Natural killer cell (primary cell): ENCODE data around the gene PSMD12. TPM values are rescaled to one million over a fixed set of nuclear protein-coding genes. Genes with fewer than 3 reads are reported as not detected.

ENCODE experiments used
- ATAC-seq, 3 donors: fragments of 150-1000 bp in 2 of 3; fragments of 200-7000 bp in 1 of 3; cut with Tn5 transposase; 1 replicate in 1 of 3; 2 replicates in 2 of 3; pipeline ENCODE4 v1.10.0; 2021; ENCODE audit warnings: mild to moderate bottlenecking in 2 of 3, moderate library complexity in 2 of 3
- DNase-seq, 2 donors: peaks; one replicate each; pipeline versions ENCODE4 v3.0.0 to v3.0.0-alpha.2; 2013 to 2021; ENCODE audit warnings: mixed read lengths in 1 of 2
- H3K27ac ChIP-seq: one replicate; pipeline ENCODE4 v1.5.1; 2013; ENCODE audit warnings: mild to moderate bottlenecking, low read length
- H3K27me3 ChIP-seq: one replicate; pipeline ENCODE4 v1.6.1; 2013; ENCODE audit warnings: low read length; ENCODE audit not compliant: control insufficient read depth, insufficient read depth
- H3K36me3 ChIP-seq: one replicate; pipeline ENCODE4 v1.6.1; 2013; ENCODE audit warnings: low read length; ENCODE audit not compliant: control insufficient read depth, insufficient read depth
- H3K4me1 ChIP-seq: one replicate; pipeline ENCODE4 v1.6.1; 2013; ENCODE audit warnings: low read length; ENCODE audit not compliant: control insufficient read depth, insufficient read depth
- H3K4me3 ChIP-seq: one replicate; pipeline ENCODE4 v1.5.1; 2013; ENCODE audit warnings: low read length
- H3K9me3 ChIP-seq: one replicate; pipeline ENCODE4 v1.6.1; 2013; ENCODE audit warnings: low read length; ENCODE audit not compliant: control insufficient read depth, insufficient read depth
- H3K27ac Mint-ChIP-seq, 2 donors: one replicate each; pipeline ENCODE4 v1.8.0; 2022; ENCODE audit warnings: mild to moderate bottlenecking in 2 of 2, mixed read lengths in 2 of 2, moderate library complexity in 1 of 2
- H3K27me3 Mint-ChIP-seq, 2 donors: one replicate each; pipeline ENCODE4 v1.8.0; 2022; ENCODE audit warnings: low read depth in 2 of 2, mixed read lengths in 2 of 2
- H3K36me3 Mint-ChIP-seq: one replicate; pipeline ENCODE4 v1.8.0; 2022; ENCODE audit warnings: mixed read lengths
- H3K4me1 Mint-ChIP-seq, 2 donors: one replicate each; pipeline ENCODE4 v1.8.0; 2022; ENCODE audit warnings: mixed read lengths in 2 of 2
- H3K4me3 Mint-ChIP-seq: one replicate; pipeline ENCODE4 v1.8.0; 2022; ENCODE audit warnings: mild to moderate bottlenecking, moderate library complexity, mixed read lengths
- H3K9me3 Mint-ChIP-seq, 2 donors: one replicate each; pipeline ENCODE4 v1.8.0; 2022; ENCODE audit warnings: mixed read lengths in 2 of 2
- CTCF ChIP-seq: fragments of 200-600 bp; IDR thresholded peaks from one replicate; pipeline ENCODE4 v1.8.0; 2022; ENCODE audit warnings: antibody characterized with exemption
- WGBS: methylation state at CpG from one replicate; pipeline ENCODE4 v1.1.7; 2013; ENCODE audit warnings: missing lambda C conversion rate; ENCODE audit not compliant: insufficient coverage; 5-methylcytosine and 5-hydroxymethylcytosine counted together
- intact Hi-C: fragments of 100-400 bp; cut with micrococcal nuclease; formaldehyde crosslinking; loops from one replicate; pipeline ENCODE4 v1.14.2; 2022
- total RNA-seq, 4 donors: library from RNA; stranded (reverse); fragments of 120-200 nt in 1 of 4; gene quantifications; one replicate each; pipeline versions ENCODE4 v1.2.3 to v1.2.4, GENCODE V29; 2013 to 2022

PSMD12 gene
- total RNA-seq, 3 donors from 2014 or later (not counting 1 experiment from before 2014, with no cell fraction given), result 57.4 to 58.2 (median 58.0) TPM

- Mint-ChIP-seq H3K36me3 (peaks cover 20% of the 10 kb centered on the region), H3K27me3 (no peaks in the 10 kb centered on the region), H3K4me1 (peaks cover 6 to 11% of the 10 kb centered on the region in 2 donors), H3K4me3 (no peak overlapping the region), H3K27ac (peak overlapping the region in 1 of 2 donors; percentile 53), H3K9me3 (no peaks in the 10 kb centered on the region)
- Histone ChIP-seq H3K27me3 (no peaks in the 10 kb centered on the region), H3K27ac (no peak overlapping the region), H3K4me1 (peaks cover 3% of the 10 kb centered on the region), H3K36me3 (peaks cover 60% of the 10 kb centered on the region), H3K9me3 (no peaks in the 10 kb centered on the region), H3K4me3 (no peak overlapping the region)
- no peak for ATAC-seq
- WGBS, result 97% methylated on average over 6 of the region's 8 CpGs
- TF ChIP-seq CTCF, result no peak
- intact Hi-C loops, result no loop called here
- DNase-seq, result no peak
Observed at GRCh38 chr17:67353929-67354574, 12.3 kb downstream of the PSMD12 start.

GRCh38 chr17:67353161-67353560 lies 13.2 kb downstream of the PSMD12 start:
- Mint-ChIP-seq H3K4me3 (no peak overlapping the region), H3K9me3 (no peaks in the 10 kb centered on the region), H3K36me3 (peaks cover 20% of the 10 kb centered on the region), H3K27ac (no peak overlapping the region), H3K4me1 (peaks cover 0 to 5% of the 10 kb centered on the region in 2 donors), H3K27me3 (no peaks in the 10 kb centered on the region)
- 98% methylated on average over 9 of the region's 10 CpGs for WGBS
- Histone ChIP-seq H3K9me3 (no peaks in the 10 kb centered on the region), H3K27me3 (no peaks in the 10 kb centered on the region), H3K36me3 (peaks cover 69% of the 10 kb centered on the region), H3K4me3 (no peak overlapping the region), H3K27ac (no peak overlapping the region), H3K4me1 (no peaks in the 10 kb centered on the region)
- ATAC-seq (no peak), DNase-seq (no peak)
- TF ChIP-seq CTCF, result no peak
- intact Hi-C loops, result no loop called here

GRCh38 chr17:67349420-67349819 lies 17.0 kb downstream of the PSMD12 start:
- no peaks in the 10 kb centered on the region for H3K9me3 Mint-ChIP-seq
- intact Hi-C loops, result no loop called here
- H3K4me3 Mint-ChIP-seq, result no peak overlapping the region
- H3K27me3 ChIP-seq, result no peaks in the 10 kb centered on the region
- DNase-seq, result no peak
- no peaks in the 10 kb centered on the region for H3K27me3 Mint-ChIP-seq
- H3K36me3 ChIP-seq, result peaks cover 78% of the 10 kb centered on the region
- no peak for TF ChIP-seq CTCF
- no peak overlapping the region for H3K4me3 ChIP-seq
- H3K27ac ChIP-seq, result no peak overlapping the region
- ATAC-seq, result no peak
- H3K4me1 ChIP-seq, result no peaks in the 10 kb centered on the region
- H3K27ac Mint-ChIP-seq, result peak overlapping the region in 1 of 2 donors; percentile 43
- no CpG with 5 or more reads among the region's 1 CpG for WGBS
- peaks cover 31% of the 10 kb centered on the region for H3K36me3 Mint-ChIP-seq
- H3K9me3 ChIP-seq, result no peaks in the 10 kb centered on the region
- peaks cover 0 to 5% of the 10 kb centered on the region in 2 donors for H3K4me1 Mint-ChIP-seq

GRCh38 chr17:67347826-67348225 lies 18.6 kb downstream of the PSMD12 start:
- Histone ChIP-seq H3K27ac (no peak overlapping the region), H3K27me3 (no peaks in the 10 kb centered on the region), H3K4me3 (no peak overlapping the region), H3K9me3 (no peaks in the 10 kb centered on the region), H3K36me3 (peaks cover 79% of the 10 kb centered on the region), H3K4me1 (no peaks in the 10 kb centered on the region)
- Mint-ChIP-seq H3K36me3 (peaks cover 34% of the 10 kb centered on the region), H3K4me3 (no peak overlapping the region), H3K27me3 (no peaks in the 10 kb centered on the region), H3K27ac (no peak overlapping the region), H3K9me3 (no peaks in the 10 kb centered on the region), H3K4me1 (peaks cover 0 to 5% of the 10 kb centered on the region in 2 donors)
- 100% methylated on average over 2 of the region's 3 CpGs for WGBS
- ATAC-seq, result no peak
- TF ChIP-seq CTCF, result no peak
- intact Hi-C loops, result no loop called here
- DNase-seq, result no peak
